Right atrium auricular region (tissue), 2 donors: Measurements from ENCODE around the gene CLDN12. TPM values are rescaled to one million over a fixed set of nuclear protein-coding genes. Genes with fewer than 3 reads are reported as not detected.
A peak's percentile ranks its signal among the peaks of the same experiment; 100 is the strongest.

Experiments
- DNase-seq: peaks from one replicate; pipeline ENCODE4 v3.0.0-alpha.2; 2019; ENCODE audit warnings: low spot score
- H3K27ac ChIP-seq, 2 donors: fragments of 200-600 bp; sonication (generic); 1 replicate in 1 of 2; 2 replicates in 1 of 2; pipeline ENCODE4 v1.5.1; 2016 to 2019
- H3K27me3 ChIP-seq, 2 donors: fragments of 200-600 bp; sonication (generic); one replicate each; pipeline versions ENCODE4 v1.5.1 to v1.6.0; 2017 to 2019
- H3K36me3 ChIP-seq: fragments of 200-600 bp; sonication (generic); one replicate; pipeline ENCODE4 v1.5.1; 2016
- H3K4me1 ChIP-seq, 2 donors: fragments of 200-600 bp; sonication (generic); one replicate each; pipeline versions ENCODE4 v1.5.1 to v1.6.0; 2017 to 2019
- H3K4me3 ChIP-seq, 2 donors: fragments of 200-600 bp; sonication (generic); 1 replicate in 1 of 2; 2 replicates in 1 of 2; pipeline ENCODE4 v1.5.1; 2017 to 2019; ENCODE audit warnings: mild to moderate bottlenecking in 1 of 2, moderate library complexity in 1 of 2
- H3K9me3 ChIP-seq, 2 donors: fragments of 200-600 bp; sonication (generic); one replicate each; pipeline ENCODE4 v1.5.1; 2019
- CTCF ChIP-seq, 2 donors: fragments of 200-600 bp; sonication (generic); IDR thresholded peaks; one replicate each; pipeline ENCODE4 v1.5.1; 2019; ENCODE audit warnings: antibody characterized with exemption in 2 of 2
- total RNA-seq, 2 donors: library from RNA; depleted of rRNA; stranded (reverse); fragments of >200 nt; gene quantifications; one replicate each; pipeline ENCODE4 v1.1.0, GENCODE V29; 2016

The CLDN12 gene
- total RNA-seq, 2 donors from 2014 or later: 28.8 to 34.0 TPM

DNA sequence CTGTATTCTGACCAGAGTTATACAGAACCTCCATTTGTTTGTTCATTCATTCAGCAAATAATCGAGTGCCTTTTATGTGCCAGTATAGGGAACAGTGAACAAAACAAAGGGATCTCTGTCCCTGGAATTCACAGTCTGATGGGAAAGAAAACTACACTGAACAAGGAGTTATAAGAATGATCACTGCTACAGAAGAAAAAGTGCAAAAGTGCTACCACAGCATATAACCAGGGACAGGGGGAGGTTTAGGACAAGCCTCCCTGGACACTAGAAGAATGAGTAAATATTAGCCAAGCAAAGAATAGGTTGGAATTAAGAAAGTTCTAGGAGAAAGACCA lies 4.2 kb downstream of the CLDN12 start:
- Histone ChIP-seq H3K4me3 (no peak overlapping the region), H3K4me1 (peaks cover 0 to 35% of the 10 kb centered on the region in 2 donors), H3K36me3 (peaks cover 41% of the 10 kb centered on the region), H3K9me3 (no peaks in the 10 kb centered on the region), H3K27ac (peak overlapping the region; percentile 95 to 96), H3K27me3 (no peaks in the 10 kb centered on the region)
- no peak for DNase-seq
- no peak for TF ChIP-seq CTCF (IDR thresholded peaks at IDR 0.05)

- H3K9me3 ChIP-seq: no peaks in the 10 kb centered on the region
- peaks cover 48% of the 10 kb centered on the region for H3K36me3 ChIP-seq
- H3K27me3 ChIP-seq: no peaks in the 10 kb centered on the region
- DNase-seq: no peak
- peak overlapping the region in 1 of 2 donors; percentile 95 for H3K27ac ChIP-seq
- no peak for TF ChIP-seq CTCF (IDR thresholded peaks at IDR 0.05)
- H3K4me1 ChIP-seq: peaks cover 0 to 35% of the 10 kb centered on the region in 2 donors
- H3K4me3 ChIP-seq: no peak overlapping the region
Observed at GRCh38 chr7:90408142-90408541, 4.9 kb downstream of the CLDN12 start.

- DNase-seq: no peak
- no peak overlapping the region for H3K4me3 ChIP-seq
- peak overlapping the region in 1 of 2 donors; percentile 95 for H3K27ac ChIP-seq
- TF ChIP-seq CTCF (IDR thresholded peaks at IDR 0.05): no peak
- no peaks in the 10 kb centered on the region for H3K27me3 ChIP-seq
- H3K4me1 ChIP-seq: peaks cover 0 to 35% of the 10 kb centered on the region in 2 donors
- no peaks in the 10 kb centered on the region for H3K9me3 ChIP-seq
- H3K36me3 ChIP-seq: peaks cover 55% of the 10 kb centered on the region
Observed at GRCh38 chr7:90409667-90410066, 6.4 kb downstream of the CLDN12 start.

- no peak overlapping the region for H3K4me3 ChIP-seq
- DNase-seq: no peak
- peaks cover 41% of the 10 kb centered on the region for H3K36me3 ChIP-seq
- no peak for TF ChIP-seq CTCF (IDR thresholded peaks at IDR 0.05)
- no peaks in the 10 kb centered on the region for H3K9me3 ChIP-seq
- H3K4me1 ChIP-seq: peaks cover 0 to 22% of the 10 kb centered on the region in 2 donors
- no peaks in the 10 kb centered on the region for H3K27me3 ChIP-seq
- H3K27ac ChIP-seq: peak overlapping the region in 1 of 2 donors; percentile 15
Observed at GRCh38 chr7:90411510-90411909, 8.2 kb downstream of the CLDN12 start.

GRCh38 chr7:90412458-90413184 lies 9.4 kb downstream of the CLDN12 start:
- TF ChIP-seq CTCF (IDR thresholded peaks at IDR 0.05): no peak
- H3K4me3 ChIP-seq: no peak overlapping the region
- H3K4me1 ChIP-seq: peaks cover 0 to 22% of the 10 kb centered on the region in 2 donors
- peaks cover 34% of the 10 kb centered on the region for H3K36me3 ChIP-seq
- H3K27ac ChIP-seq: no peak overlapping the region
- H3K9me3 ChIP-seq: no peaks in the 10 kb centered on the region
- H3K27me3 ChIP-seq: no peaks in the 10 kb centered on the region
- no peak for DNase-seq

- H3K4me1 ChIP-seq: peaks cover 0 to 22% of the 10 kb centered on the region in 2 donors
- H3K27me3 ChIP-seq: no peaks in the 10 kb centered on the region
- no peak for DNase-seq
- no peaks in the 10 kb centered on the region for H3K9me3 ChIP-seq
- TF ChIP-seq CTCF (IDR thresholded peaks at IDR 0.05): no peak
- H3K4me3 ChIP-seq: no peak overlapping the region
- H3K36me3 ChIP-seq: peaks cover 34% of the 10 kb centered on the region
- H3K27ac ChIP-seq: no peak overlapping the region
Observed at GRCh38 chr7:90413185-90413528, 9.9 kb downstream of the CLDN12 start.
